Astrocyte (in vitro differentiated cells and primary cell): ENCODE measurements around the gene COL18A1.

Experiments
- CTCF ChIP-seq: IDR thresholded peaks from 2 replicates; pipeline ENCODE4 v1.5.1; 2011; ENCODE audit warnings: low read depth, mild to moderate bottlenecking, inconsistent platforms, low read length, moderate library complexity; ENCODE audit not compliant: insufficient read depth
- EZH2 ChIP-seq: IDR thresholded peaks from 2 replicates; pipeline ENCODE4 v1.6.1; 2012; ENCODE audit warnings: mild to moderate bottlenecking, low read length, inconsistent platforms; ENCODE audit not compliant: insufficient read depth

GRCh38 chr21:45452696-45453307 lies 47.8 kb downstream of the COL18A1 start:
- TF ChIP-seq CTCF (no peak), EZH2 (no peak)
